HG03108 (cell line): ENCODE measurements around the gene SLC15A1.
"Not testable (repeated sequence)": the region's sequence is repeated elsewhere in the genome, so short reads cannot be mapped to it uniquely, and the experiment has no call there.

ENCODE experiments used
- ATAC-seq: cut with Tn5 transposase; IDR thresholded peaks from one replicate; pipeline ENCODE4 v1.9.1; 2021; ENCODE audit warnings: moderate library complexity; ENCODE audit not compliant: unreplicated experiment

SLC15A1 gene

DNA sequence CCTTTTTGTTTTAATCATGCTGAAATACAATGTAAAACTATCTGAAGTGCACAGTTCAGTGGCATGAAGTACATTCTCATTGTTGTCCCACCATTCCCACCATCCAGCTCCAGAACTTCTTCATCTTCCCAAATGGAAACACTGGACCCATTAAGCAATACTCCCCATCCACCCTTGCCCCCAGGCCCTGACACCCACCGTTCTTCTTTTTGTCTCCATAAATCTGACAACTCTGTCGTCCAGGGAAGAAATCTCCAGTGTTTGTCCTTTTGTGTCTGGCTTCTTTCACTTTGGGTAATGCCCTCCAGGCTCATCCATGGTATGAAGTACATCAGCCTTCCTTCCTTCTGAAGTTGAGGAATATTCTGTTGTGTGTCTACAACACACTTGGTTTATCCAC is 2.6 kb upstream of the SLC15A1 start:
- no peak for ATAC-seq

DNA sequence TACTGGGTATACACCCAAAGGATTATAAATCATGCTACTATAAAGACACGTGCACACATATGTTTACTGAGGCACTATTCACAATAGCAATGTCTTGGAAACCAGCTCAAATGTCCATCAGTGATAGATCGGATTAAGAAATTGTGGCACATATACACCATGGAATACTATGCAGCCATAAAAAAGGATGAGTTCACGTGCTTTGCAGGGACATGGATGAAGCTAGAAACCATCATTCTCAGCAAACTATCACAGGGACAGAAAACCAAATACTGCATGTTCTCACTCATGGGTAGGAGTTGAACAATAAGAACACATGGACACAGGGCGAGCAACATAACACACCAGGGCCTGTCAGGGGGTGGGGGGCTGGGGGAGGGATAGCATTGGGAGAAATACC is 2.0 kb upstream of the SLC15A1 start:
- not testable (repeated sequence) for ATAC-seq

DNA sequence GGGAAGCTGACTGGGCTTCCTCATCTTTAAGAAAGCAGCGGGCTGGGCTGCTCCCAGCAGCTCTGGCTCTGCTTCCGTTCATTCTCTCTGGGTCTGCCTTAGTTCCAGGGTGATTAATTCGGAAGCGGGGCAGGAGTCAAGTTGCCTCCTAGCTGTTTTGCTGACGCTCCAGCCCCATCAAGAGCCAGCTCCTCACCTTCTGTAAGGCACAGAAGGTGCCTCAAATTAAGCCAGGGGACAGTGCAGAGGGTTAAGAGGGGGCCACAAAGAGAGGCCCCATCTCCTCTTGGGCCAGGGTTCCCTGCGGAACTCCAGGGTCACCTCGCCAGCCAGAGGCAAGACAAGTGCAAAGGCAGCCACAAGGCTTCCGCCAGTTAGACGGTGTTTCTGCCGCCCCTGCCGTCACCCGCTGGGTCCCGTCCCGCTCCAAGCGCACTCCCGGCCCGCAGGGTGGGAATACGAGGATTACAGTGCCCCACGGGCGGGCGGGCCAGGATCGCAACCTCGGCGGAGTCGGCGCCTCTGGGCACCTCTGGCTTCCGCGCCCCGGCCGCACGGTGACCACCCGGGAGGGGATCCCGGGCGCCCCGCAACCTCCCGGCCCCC is 508 bp downstream of the SLC15A1 start:
- no peak for ATAC-seq

DNA sequence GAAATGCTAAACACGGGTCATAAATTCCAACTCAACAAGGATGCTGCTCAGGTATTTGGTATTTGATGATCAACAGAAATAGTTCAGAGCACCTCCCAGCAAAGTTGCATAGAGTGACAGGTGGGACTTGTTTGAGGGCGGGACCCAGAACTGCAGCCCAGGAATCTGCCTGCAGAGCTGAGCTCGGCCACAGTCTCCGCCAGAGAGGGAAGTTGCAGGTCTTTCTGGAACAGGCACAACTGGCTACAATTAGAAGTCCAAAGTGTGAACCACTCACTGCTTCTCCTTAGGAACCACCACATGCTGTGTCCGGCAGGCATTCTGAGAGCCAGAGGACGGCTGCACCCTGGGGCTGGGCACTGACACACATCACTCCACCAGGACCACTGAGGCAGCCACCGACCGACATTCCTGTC is 1.1 kb downstream of the SLC15A1 start:
- ATAC-seq: no peak

DNA sequence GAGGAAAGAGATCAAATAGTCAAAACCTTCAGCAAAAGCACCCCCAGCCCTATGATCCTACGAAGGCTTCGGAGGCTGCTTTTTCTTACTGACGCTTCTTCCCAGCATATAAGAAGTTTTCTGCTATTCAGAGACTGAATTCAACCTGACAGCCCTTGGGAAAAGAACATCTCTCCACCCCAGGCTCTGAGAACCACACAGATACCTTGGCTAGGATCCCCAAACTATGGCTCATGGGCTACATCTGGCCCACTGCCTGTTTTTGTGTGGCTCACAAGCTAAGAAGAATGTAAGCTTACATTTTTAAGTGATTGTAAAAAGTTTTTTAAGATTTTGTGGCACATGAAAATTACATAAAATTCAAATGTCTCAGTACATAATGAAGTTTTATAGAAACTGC is 3.0 kb downstream of the SLC15A1 start:
- no peak for ATAC-seq

DNA sequence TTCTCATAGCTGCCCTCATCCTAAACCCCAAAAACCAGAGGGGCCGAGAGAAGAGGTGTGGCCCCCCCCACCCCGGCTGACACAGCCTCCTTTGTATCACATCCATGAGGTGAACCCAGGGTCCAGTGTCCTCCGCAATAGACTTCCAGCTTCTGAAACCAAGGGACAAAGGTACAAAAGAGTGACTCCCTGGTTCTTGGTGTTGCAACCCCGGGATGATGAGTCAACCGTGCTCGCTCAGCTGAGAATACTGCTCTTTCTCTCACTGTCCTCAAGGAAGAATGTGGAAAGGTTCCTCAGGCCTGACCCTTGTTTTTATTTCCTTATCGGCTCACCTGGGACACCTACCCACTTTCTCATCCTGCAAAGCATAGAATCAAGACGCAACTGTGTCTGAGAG is 5.5 kb downstream of the SLC15A1 start:
- no peak for ATAC-seq

DNA sequence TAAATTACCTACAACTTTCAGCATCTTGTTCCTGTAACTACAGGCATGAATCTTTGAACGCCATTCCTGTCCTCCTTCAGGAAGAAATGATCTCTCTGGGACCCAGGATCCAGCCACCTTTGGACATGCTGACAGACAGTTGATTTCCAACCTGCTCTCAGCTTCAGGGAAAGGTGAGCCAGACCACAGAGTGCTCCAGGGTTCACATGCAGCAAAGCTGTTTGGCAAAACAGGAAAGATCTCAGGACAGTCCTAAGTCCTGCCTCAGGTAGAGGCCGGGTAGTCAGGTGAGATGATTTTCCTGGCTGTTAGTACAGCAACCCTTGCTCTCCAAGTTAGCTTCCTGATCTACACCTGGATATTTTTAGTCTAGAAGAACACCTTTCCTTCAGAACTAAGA is 9.1 kb downstream of the SLC15A1 start:
- ATAC-seq: no peak

DNA sequence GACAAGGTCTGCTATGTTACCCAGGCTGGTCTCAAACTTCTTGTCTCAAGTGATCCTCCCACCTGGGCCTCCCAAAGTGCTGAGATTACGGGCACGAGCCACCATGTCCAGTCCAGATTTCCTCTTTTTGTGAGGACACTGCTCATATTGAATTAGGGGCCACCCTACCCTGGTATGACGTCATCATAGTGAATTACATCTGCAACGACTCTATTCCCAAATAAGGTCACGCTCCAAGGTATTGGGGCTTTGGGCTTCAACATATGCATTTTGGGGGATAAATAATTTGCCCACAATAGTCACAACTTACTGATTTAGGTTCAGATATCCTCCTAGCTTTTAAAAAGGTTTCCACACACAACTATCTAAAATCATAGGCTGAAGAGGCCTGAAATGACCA is 9.5 kb downstream of the SLC15A1 start:
- no peak for ATAC-seq

DNA sequence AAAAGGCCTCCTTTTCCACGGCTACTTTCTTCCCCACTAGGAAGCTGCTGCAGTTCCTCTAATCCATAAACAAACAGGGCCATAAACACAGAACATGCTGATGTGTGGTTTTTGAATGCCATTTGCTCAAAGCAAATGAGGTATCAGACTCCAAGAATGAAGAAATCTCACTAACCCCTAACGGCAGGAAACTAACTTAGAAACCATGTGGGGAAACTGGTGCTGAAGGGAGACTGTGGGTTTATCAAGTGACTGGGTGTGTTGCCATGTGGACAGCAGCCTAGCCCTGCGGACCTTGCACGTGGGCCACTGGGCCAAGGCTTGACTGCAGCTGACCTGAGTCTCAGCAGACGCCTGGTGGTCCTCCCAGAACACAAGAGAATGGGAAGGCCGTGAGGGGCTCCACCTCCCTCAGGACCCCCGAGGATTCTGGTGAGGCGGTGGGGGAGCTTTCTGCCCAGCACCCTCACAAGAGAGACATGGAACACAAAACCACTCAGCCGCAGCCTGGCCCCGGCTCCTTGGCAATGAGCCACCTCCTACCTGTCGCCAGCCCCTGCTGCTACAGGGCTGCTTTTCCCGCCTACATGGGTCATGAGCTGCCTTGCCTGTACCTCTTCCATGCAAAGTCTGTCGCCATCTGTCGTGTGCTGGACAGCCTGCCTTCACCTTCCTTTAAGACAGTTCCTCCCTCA is 10.6 kb downstream of the SLC15A1 start:
- no peak for ATAC-seq

DNA sequence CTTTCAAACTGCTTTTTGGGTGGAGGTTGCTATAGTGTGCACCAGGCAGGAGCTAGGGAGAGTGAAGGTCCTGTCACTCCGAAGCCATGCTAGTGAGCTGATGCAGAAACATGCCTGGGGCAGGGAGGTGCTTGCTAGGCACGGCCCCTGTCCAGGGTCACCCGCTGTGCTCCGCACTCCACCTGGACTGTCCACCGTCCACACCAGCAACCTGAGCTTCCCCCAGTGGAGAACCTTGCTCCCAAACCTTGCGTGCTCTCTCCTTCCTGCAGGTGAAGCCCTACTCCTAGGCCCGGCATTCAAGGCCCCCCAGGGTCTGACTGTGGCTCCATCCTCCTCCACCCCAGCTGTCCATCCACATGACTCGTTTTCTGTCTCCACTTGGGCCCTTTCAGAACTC is 12.3 kb downstream of the SLC15A1 start:
- no peak for ATAC-seq

DNA sequence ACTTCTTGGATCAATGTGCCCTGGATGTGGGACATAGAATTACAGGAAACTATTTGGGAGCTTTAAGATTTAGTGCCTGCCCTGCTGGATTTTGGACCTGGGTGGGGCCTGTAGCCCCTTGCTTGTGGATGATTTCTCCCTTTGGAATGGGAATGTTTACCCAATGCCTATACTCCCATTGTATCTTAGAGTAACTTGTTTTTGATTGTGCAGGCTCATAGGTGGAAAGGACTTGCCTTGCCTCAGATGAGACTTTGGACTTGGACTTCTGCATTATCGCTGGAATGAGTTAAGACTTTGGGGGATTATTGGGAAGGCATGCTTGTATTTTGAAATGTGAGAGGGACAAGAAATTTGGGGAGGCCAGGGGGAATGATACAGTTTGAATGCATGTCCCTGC is 13.5 kb downstream of the SLC15A1 start:
- ATAC-seq: no peak

DNA sequence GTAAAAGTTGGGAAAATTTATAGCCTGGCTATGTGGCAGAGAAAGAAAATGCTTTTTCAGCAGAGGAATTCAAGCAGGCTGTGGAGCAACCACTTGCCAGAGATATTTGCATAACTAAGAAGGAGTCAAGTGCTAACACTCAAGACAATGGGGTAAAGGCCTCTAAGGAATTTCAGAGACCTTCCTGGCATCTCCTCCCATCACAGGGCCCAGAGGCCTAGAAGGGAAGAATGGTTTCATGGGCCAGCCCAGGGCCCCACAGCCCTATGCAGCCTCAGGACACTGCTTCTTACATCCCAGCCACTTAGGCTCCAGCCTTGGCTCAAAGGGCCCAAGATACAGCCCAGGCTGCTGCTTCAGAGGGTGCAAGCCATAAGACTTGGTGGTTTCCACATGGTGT is 14.3 kb downstream of the SLC15A1 start:
- no peak for ATAC-seq

DNA sequence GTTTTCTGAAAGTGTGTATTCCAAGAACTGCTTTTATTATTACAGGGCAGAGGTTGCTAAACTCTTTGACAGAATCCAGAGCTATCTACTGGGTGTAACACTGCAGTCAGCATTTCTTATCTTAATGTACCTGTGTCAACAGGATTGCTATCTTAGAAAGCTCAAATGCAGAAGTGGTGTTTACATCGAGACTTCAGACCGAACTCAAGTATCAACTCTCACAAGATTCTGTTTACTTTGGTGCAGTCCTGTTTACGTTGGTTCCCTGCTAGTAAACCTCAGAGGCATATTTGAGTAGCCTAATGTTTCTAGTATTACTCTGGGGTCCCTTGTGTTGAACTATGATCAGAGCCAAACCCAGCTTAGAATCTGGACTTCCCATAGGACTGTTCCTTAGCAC is 20.5 kb downstream of the SLC15A1 start:
- no peak for ATAC-seq

DNA sequence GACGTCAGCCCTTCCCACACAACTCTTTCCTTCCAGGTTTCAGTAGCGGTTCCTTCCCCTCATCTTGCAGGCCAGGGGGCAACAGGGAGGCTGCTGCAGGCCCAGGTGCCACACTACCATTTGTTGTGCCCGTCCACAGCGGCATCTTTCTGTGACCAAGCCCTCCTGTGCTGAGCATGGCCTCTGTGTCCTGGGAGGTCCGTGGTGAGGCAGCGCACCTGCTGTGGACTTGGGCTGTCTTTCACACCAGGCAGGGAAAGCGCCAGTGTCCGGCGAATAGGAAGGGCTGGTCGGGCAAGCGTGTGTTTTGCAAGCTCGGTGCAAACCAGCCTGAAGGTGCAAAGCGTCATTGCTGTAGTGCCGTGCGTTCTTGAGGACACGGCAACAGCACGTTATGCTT is 21.4 kb downstream of the SLC15A1 start:
- no peak for ATAC-seq

DNA sequence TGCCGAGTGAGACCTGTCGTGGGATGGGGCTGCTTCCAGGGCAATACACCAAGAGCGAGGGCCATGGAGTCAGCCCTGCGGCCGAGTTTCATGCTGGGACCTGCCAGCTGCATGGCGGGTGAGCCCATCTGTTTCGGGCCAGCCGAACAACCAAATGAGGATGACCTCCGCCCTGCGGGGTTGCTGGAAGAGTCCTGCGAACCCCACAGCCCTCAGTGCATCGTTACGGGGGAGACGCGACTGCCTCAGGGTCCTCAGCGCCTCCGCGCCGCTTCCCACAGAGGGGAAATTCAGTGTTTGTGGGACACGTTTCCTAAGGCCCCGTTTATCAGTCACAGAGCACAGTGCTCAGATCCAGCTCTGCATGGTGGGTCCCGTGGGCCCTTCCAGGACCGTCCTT is 22.0 kb downstream of the SLC15A1 start:
- no peak for ATAC-seq

DNA sequence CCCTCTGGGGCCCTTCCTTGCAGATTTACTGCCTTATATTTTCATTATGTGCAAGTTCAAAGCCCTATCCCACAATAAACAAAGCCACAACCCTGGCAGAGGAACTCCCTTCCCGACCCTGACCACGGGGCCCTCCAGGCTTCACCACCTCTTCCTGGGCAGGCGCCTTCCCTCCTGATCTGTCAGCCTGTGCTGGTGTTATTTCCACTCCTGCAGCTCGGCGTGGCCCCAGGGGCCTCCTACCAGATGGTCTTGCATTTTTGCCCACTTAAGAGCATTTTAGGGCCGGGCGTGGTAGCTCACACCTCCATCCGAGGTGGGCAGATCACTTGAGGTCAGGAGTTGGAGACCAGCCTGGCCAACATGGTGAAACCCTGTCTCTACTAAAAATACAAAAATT is 22.8 kb downstream of the SLC15A1 start:
- no peak for ATAC-seq

DNA sequence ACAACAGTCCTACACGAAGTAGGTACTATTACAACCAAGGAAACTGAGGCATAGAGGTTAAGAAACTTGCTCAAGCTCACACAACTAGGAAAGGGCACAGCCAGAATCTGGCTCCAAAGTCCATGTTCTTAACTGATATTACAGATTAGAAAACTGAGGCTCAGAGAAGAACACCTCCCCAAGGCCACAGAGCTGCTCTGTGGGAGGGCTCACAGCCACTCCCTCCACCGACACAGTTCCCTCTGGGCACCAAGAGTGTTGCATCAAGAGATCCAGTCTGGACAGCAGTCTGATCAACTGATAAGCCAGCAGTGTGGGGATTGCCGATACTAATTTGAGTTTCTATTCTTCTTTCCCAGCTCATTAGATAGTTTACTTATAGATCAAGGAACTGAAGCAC is 29.5 kb downstream of the SLC15A1 start:
- no peak for ATAC-seq

DNA sequence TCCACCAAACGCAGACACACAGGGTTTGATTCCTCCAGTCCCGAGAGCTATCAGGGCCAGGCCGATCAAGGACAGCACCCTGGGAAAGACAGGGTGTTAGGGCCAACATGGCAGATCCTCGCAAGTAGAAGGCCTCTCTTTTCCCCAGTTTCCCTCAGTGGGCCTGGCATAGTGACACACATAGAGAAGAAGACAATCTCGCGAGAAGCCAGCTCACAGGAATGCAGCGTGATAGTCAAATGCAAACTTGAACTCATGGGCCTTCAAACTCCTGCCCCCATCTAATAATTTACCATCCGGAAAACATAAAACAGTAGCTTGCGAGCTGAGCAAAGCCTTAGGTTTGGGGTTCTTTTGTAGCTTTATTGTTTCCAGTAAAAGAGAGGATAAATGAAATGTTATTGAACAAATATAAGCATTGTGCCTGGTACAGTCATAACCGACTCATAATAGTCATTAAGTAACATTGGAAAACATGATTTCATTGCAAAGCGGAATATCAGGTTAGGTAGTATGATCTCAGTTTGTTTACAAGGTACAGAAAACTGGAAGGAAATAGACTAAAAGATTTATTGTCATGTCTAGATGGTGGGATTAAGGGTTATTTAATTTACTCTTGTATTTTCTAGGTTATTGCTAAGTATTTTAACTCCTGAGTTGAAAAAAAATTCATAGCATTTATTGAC is 30.5 kb downstream of the SLC15A1 start:
- no peak for ATAC-seq

DNA sequence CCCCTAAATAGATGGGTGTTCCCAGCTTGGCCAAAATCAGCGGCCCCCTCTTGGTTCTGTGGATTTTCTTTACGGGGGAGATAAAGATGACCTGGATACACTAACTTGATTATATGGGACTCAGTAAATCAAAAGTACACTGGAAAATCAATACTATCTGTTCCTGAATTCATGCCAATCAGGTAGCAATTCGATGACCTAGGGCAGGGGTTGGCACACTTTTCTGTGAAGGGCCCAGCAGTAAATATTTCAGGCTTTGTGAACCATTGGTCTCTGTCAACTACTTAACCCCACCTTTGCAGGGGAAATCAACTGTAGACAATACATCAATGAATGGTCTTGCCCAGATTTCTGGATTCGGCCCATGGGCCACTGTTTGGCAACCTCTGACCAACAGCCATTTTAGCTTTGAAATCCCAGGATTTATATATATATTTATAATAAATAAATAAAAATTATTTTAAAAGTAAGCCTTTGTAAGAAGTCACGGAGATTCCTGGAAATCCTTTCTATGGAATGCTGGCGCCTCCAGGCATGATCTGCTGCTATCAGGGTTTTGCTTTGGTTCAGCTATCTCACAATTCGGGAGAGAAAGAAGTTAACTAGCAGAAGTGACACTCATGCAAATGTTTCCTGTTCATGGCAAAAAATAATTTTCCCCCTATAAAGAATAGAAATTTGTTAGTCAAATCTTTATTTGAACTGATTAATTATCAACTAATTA is 32.8 kb downstream of the SLC15A1 start:
- ATAC-seq: no peak

DNA sequence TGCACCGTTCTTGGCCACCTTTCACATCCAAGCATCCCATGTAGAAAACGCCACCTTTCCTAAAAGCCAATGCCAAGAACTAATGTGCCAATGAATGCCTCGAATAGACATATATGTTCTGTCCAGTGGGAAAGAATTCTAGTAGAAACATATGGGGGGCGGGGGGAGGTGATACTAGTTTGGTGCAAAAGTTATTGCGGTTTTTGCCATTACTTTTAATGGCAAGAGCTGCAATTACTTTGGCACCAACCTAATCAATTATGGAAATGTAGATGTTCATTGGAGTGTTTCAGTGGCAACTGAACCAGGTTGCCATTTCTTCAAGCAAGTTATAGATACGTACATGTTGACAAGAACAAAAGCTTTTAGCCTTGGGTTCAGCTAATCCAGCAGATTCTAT is 34.6 kb downstream of the SLC15A1 start:
- ATAC-seq: no peak

DNA sequence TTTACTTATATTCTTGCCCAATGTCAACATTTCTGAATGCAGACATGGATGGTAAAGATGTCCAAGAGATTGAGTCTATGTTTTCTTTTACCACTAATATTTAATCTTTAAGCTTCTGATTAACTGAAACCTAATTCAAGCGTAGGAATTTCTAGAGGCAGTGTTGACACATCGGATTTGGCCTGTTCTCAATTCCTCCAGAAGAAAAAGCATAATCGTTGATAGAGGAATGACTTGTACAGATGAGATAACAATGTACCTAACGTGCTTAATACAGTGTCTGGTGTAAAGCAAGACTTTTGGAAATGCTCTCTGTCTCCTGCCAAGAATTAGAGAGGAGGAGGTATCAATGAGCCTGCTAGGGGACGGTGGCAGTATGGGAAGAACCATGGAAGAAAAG is 35.2 kb downstream of the SLC15A1 start:
- no peak for ATAC-seq

DNA sequence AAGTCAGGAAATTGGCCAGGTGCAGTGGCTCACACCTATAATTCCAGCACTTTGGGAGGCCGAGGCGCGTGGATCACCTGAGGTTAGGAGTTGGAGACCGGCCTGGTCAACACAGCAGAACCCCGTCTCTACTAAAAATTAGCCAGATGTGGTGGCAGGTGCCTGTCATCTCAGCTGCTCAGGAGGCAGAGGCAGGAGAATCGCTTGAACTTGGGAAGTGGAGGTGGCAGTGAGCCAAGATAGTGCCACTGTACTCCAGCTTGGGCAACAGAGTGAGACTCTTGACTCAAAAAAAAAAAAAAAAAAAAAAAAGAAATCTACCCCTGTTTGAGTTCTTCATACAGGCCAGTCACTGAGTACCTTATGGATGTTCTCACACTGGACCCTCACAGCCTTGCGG is 42.0 kb downstream of the SLC15A1 start:
- no peak for ATAC-seq
